Thoracic aorta (tissue), 2 donors: ENCODE data around the gene ZMAT5. TPM values are rescaled to one million over a fixed set of nuclear protein-coding genes. Genes with fewer than 3 reads are reported as not detected.

Experiments
- ATAC-seq: fragments of 150-250 bp; one replicate; pipeline ENCODE4 v1.8.0; 2017; ENCODE audit warnings: low read depth; ENCODE audit not compliant: insufficient number of reproducible peaks, low FRiP score
- DNase-seq: peaks from one replicate; pipeline ENCODE4 v3.0.0-alpha.2; 2020; ENCODE audit warnings: low spot score
- H3K27ac ChIP-seq, 2 donors: fragments of 200-600 bp; sonication (generic); 1 replicate in 1 of 2; 2 replicates in 1 of 2; pipeline ENCODE4 v1.5.1; 2016; ENCODE audit warnings: mild to moderate bottlenecking in 2 of 2, moderate library complexity in 2 of 2
- H3K27me3 ChIP-seq: fragments of 200-600 bp; sonication (generic); replicated peaks from 2 replicates; pipeline ENCODE4 v1.6.0; 2016; ENCODE audit warnings: mild to moderate bottlenecking; ENCODE audit not compliant: insufficient read depth
- H3K36me3 ChIP-seq: fragments of 200-600 bp; sonication (generic); one replicate; pipeline ENCODE4 v1.5.1; 2016
- H3K4me1 ChIP-seq, 2 donors: fragments of 200-600 bp; sonication (generic); 1 replicate in 1 of 2; 2 replicates in 1 of 2; pipeline versions ENCODE4 v1.5.1 to v1.6.0; 2016; ENCODE audit warnings: low read depth in 2 of 2, mild to moderate bottlenecking in 1 of 2; ENCODE audit not compliant: control insufficient read depth in 1 of 2
- H3K4me3 ChIP-seq: fragments of 200-600 bp; sonication (generic); 2 replicates; pipeline ENCODE4 v1.5.1; 2016; ENCODE audit warnings: mild to moderate bottlenecking
- H3K9me3 ChIP-seq: fragments of 200-600 bp; sonication (generic); 2 replicates; pipeline ENCODE4 v1.5.1; 2016
- total RNA-seq, 2 donors: library from RNA; depleted of rRNA; stranded (reverse); fragments of >200 nt; gene quantifications; one replicate each; pipeline versions ENCODE4 v1.1.0 to v1.2.3, GENCODE V29; 2016
- TF ChIP-seq, protein P1 (sequence below): fragments of 200-600 bp; sonication (generic); IDR thresholded peaks from one replicate; pipeline ENCODE4 v1.5.1; 2019; ENCODE audit warnings: antibody characterized with exemption

The ZMAT5 gene
- total RNA-seq, 2 donors from 2014 or later = 11.0 to 26.8 TPM

DNA sequence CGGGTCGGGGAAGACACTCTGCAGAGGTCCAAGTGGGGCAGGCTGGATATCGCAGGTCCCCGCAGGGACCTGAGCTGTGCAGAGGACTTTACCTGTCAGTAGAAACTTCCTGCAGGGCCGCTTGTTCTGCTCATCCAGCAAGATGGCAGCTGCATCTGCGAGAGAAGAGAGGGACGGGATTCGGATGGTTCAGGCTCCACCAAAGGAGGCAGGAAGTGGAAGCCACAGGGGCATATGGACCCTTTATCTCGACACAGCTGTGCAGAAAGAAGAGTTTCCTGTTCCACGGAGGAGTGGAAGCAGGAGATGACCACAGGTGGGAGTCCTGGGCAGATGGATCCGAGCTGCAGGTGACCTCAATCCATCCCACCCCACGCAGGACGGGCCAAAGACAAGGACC, 24.5 kb downstream of the ZMAT5 start:
- no peaks in the 10 kb centered on the region for H3K27me3 ChIP-seq

DNA sequence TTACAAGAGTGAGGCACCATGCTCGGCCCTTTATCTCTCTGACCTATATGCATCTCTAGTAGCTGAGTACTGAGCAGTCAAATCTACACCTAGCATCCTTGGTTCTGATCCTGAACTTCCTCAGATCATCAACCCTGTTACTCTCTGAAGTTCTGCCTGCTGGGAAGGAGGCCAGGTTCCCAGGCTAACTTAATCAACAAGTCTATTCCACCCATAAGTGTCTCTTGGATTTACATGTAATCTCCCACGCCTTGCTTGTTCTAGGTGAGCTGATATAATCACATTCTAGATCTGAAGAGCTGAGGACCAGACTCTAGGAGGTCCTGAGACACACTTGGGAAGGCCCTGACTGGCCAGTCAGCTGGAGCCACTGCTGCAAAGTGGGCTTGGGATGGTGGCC, 24.9 kb downstream of the ZMAT5 start:
- Histone ChIP-seq H3K4me1 (no peaks in the 10 kb centered on the region), H3K9me3 (no peaks in the 10 kb centered on the region), H3K27me3 (no peaks in the 10 kb centered on the region), H3K27ac (no peak overlapping the region), H3K4me3 (no peak overlapping the region), H3K36me3 (peaks cover 11% of the 10 kb centered on the region)
- no peak for ATAC-seq
- TF ChIP-seq, protein P1, sequence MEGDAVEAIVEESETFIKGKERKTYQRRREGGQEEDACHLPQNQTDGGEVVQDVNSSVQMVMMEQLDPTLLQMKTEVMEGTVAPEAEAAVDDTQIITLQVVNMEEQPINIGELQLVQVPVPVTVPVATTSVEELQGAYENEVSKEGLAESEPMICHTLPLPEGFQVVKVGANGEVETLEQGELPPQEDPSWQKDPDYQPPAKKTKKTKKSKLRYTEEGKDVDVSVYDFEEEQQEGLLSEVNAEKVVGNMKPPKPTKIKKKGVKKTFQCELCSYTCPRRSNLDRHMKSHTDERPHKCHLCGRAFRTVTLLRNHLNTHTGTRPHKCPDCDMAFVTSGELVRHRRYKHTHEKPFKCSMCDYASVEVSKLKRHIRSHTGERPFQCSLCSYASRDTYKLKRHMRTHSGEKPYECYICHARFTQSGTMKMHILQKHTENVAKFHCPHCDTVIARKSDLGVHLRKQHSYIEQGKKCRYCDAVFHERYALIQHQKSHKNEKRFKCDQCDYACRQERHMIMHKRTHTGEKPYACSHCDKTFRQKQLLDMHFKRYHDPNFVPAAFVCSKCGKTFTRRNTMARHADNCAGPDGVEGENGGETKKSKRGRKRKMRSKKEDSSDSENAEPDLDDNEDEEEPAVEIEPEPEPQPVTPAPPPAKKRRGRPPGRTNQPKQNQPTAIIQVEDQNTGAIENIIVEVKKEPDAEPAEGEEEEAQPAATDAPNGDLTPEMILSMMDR = no peak
- DNase-seq = no peak

More for the DNA sequence above, 24.5 kb downstream of the ZMAT5 start:
- DNase-seq = no peak
- no peak overlapping the region for H3K27ac ChIP-seq
- ATAC-seq = no peak
- H3K4me1 ChIP-seq = no peaks in the 10 kb centered on the region
- no peak overlapping the region for H3K4me3 ChIP-seq
- TF ChIP-seq, protein P1 = no peak
- no peaks in the 10 kb centered on the region for H3K9me3 ChIP-seq
- peaks cover 15% of the 10 kb centered on the region for H3K36me3 ChIP-seq

DNA sequence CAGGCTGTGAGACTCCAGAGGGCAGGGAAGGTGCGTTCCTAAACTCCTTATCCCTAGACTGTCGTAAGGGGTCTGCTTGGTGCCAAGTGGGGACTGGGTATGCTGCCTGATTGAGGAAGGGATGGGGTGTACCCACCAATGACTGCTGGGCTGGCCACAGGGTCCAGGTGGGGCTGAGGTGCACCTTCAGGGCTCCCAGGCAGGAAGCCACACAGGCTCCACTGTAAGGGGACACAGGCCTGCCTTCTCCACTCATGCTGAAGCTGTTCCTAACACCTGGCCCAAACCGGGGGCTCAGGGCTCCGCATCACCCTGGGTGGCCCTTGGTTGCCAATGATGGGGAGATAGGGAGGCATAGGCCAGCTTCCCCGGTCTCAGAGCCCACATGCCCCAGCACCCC, 26.6 kb downstream of the ZMAT5 start:
- Histone ChIP-seq H3K36me3 (peaks cover 13% of the 10 kb centered on the region), H3K9me3 (no peaks in the 10 kb centered on the region), H3K4me1 (no peaks in the 10 kb centered on the region), H3K4me3 (no peak overlapping the region), H3K27me3 (no peaks in the 10 kb centered on the region), H3K27ac (no peak overlapping the region)
- DNase-seq (no peak), ATAC-seq (no peak)
- TF ChIP-seq, protein P1 = no peak

DNA sequence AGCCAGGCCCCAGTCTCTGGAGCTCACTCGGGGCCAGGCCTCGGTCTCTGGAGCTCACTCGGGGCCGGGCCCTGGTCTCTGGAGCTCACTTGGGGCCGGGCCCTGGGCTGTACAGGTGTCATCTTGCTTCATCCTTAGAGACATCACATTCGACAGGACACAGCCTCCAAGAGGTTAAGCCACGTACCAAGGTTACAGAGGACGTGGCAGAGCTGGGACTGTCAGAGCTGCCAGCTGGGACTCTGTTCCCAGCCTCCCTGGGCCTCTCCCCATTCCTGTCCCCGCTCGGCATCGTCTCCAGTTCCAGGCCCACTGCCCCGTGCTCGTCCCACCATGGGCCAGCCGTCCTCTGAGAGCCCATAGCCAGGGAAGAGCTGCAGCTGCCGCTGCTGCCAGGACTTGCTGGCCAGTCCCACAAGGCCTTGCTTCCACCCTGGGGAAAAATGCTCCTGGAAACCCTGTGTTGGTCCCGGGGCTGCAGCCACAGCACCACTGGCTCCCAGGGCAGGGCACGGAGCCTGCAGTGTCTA, 27.4 kb downstream of the ZMAT5 start:
- Histone ChIP-seq H3K4me1 (no peaks in the 10 kb centered on the region), H3K9me3 (no peaks in the 10 kb centered on the region), H3K27ac (no peak overlapping the region), H3K4me3 (no peak overlapping the region), H3K36me3 (peaks cover 15% of the 10 kb centered on the region), H3K27me3 (no peaks in the 10 kb centered on the region)
- TF ChIP-seq, protein P1 = no peak
- DNase-seq (no peak), ATAC-seq (no peak)

DNA sequence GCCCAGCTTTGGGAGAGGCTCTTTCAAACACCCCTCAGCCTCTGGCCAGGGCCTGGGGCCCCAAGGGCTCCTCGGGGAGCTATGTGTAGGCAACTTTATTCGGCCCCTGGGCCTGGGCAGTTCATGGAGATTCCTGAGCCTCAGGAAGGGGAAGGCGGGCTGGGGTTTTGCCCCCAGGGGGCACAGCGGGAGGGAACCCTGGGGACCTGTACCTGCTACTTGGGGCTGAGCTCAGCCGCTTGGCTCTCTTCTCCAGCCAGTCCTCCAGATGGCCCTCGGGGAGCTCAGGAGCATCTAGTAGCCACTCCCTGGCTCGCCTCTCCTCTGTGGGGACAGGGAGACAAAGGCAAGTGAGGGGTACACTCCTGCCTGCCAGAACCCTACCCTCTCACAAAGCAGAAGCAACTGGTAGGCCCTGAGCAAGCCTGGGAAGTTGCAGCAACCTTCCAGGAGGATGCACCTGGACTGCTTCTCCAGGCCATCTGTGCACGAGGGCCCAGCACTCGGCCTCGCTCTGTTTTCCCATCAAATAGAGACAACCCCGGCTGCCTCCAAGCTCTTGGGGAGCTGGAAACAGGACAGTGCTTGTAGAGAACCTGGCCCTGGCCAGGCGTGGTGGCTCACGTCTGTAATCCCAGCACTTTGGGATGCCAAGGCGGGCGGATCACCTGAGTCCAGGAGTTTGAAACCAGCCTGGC, 28.5 kb downstream of the ZMAT5 start:
- Histone ChIP-seq H3K4me1 (no peaks in the 10 kb centered on the region), H3K9me3 (no peaks in the 10 kb centered on the region), H3K27ac (no peak overlapping the region), H3K36me3 (peaks cover 15% of the 10 kb centered on the region), H3K27me3 (no peaks in the 10 kb centered on the region), H3K4me3 (no peak overlapping the region)
- ATAC-seq = no peak
- no peak for DNase-seq
- TF ChIP-seq, protein P1 = no peak
